H1 (cell line): ENCODE data around the gene FADS3. TPM values are rescaled to one million over a fixed set of nuclear protein-coding genes. Genes with fewer than 3 reads are reported as not detected.
A peak's percentile ranks its signal among the peaks of the same experiment; 100 is the strongest.

Experiments
- CTCF ChIA-PET: fragments of 300-600 bp; sonication (Branson Sonifier 250); formaldehyde crosslinking; loops from one replicate; lab custom pipeline; 2021; ENCODE audit not compliant: partially characterized antibody; lab: Charles Lee
- POLR2A ChIA-PET: fragments of 300-600 bp; sonication (Branson Sonifier 250); formaldehyde crosslinking; loops from one replicate; lab custom pipeline; 2021; ENCODE audit warnings: inconsistent platforms; ENCODE audit not compliant: partially characterized antibody; lab: Charles Lee
- DNase-seq, 2 experiments: peaks; one replicate each; pipeline versions ENCODE4 v3.0.0 to v3.0.0-alpha.2; 2010 to 2022; ENCODE audit warnings: low spot score in 2 of 2, low read depth in 1 of 2, mixed read lengths in 1 of 2
- FAIRE-seq: peaks from 2 replicates; lab custom pipeline; 2011; peaks lifted over from hg19 to GRCh38; lab: Jason Lieb, UNC
- H2AFZ ChIP-seq: 2 replicates; pipeline ENCODE4 v1.8.1; 2012; ENCODE audit warnings: low read length, inconsistent platforms
- H2AK5ac ChIP-seq: 2 replicates; pipeline ENCODE4 v1.6.1; 2013; ENCODE audit warnings: low read depth, low read length
- H2BK120ac ChIP-seq: replicated peaks from 2 replicates; pipeline ENCODE3; 2013; ENCODE audit warnings: low read depth, low read length, inconsistent platforms
- H2BK12ac ChIP-seq: 2 replicates; pipeline ENCODE4 v1.6.1; 2013; ENCODE audit warnings: low read depth, low read length
- H2BK15ac ChIP-seq: 2 replicates; pipeline ENCODE4 v1.6.1; 2013; ENCODE audit warnings: low read length
- H2BK20ac ChIP-seq: 2 replicates; pipeline ENCODE4 v1.6.1; 2013; ENCODE audit warnings: low read length
- H2BK5ac ChIP-seq: 2 replicates; pipeline ENCODE4 v1.6.1; 2013; ENCODE audit warnings: low read depth, low read length
- H3K14ac ChIP-seq: 2 replicates; pipeline ENCODE4 v1.6.1; 2013; ENCODE audit warnings: inconsistent platforms; ENCODE audit not compliant: insufficient read length
- H3K18ac ChIP-seq: 2 replicates; pipeline ENCODE4 v1.6.1; 2013; ENCODE audit warnings: low read length; ENCODE audit errors: extremely low read depth
- H3K23ac ChIP-seq: 2 replicates; pipeline ENCODE4 v1.6.1; 2013; ENCODE audit warnings: inconsistent platforms; ENCODE audit not compliant: insufficient read length
- H3K23me2 ChIP-seq: 2 replicates; pipeline ENCODE4 v1.6.1; 2013; ENCODE audit warnings: low read depth, low read length
- H3K27ac ChIP-seq: 2 replicates; pipeline ENCODE4 v1.6.1; 2011; ENCODE audit warnings: low read depth, low read length, inconsistent platforms
- H3K27me3 ChIP-seq, 4 experiments: replicated peaks in 1 of 4; 1 replicate in 1 of 4; 2 replicates in 3 of 4; pipeline versions ENCODE4 v1.6.1 to v1.8.1; 2011 to 2013; ENCODE audit warnings: low read length in 3 of 4, mild to moderate bottlenecking in 3 of 4, inconsistent platforms in 2 of 4, mixed read lengths in 2 of 4, moderate library complexity in 1 of 4; ENCODE audit not compliant: control insufficient read depth in 3 of 4, insufficient read depth in 3 of 4; ENCODE audit errors: extremely low read depth in 1 of 4
- H3K36me3 ChIP-seq, 4 experiments: 2 replicates each; pipeline versions ENCODE4 v1.6.1 to v1.8.1; 2011 to 2013; ENCODE audit warnings: mild to moderate bottlenecking in 4 of 4, low read length in 3 of 4, moderate library complexity in 2 of 4, control low read depth in 1 of 4, inconsistent platforms in 1 of 4; ENCODE audit not compliant: insufficient read depth in 4 of 4, control insufficient read depth in 2 of 4
- H3K4ac ChIP-seq: replicated peaks from 2 replicates; pipeline ENCODE3; 2013; ENCODE audit warnings: low read length, low read depth, mixed read lengths, inconsistent platforms; ENCODE audit not compliant: insufficient read length
- H3K4me1 ChIP-seq, 4 experiments: replicated peaks in 1 of 4; 1 replicate in 1 of 4; 2 replicates in 3 of 4; pipeline versions ENCODE4 v1.6.1 to v1.8.1; 2011 to 2013; ENCODE audit warnings: low read length in 3 of 4, inconsistent platforms in 2 of 4, mixed read lengths in 1 of 4; ENCODE audit not compliant: insufficient read depth in 4 of 4, control insufficient read depth in 3 of 4
- H3K4me2 ChIP-seq, 2 experiments: 2 replicates each; pipeline versions ENCODE4 v1.6.1 to v1.8.1; 2011 to 2013; ENCODE audit warnings: low read depth in 2 of 2, low read length in 2 of 2, control low read depth in 1 of 2, inconsistent platforms in 1 of 2, mild to moderate bottlenecking in 1 of 2; ENCODE audit not compliant: insufficient read depth in 1 of 2
- H3K4me3 ChIP-seq, 4 experiments: fragments of 200-600, 300-600 bp in 1 of 4; sonication (generic), shearing (Covaris generic), sonication (Bioruptor Twin) in 1 of 4; 2 replicates each; pipeline versions ENCODE4 v1.5.1 to v1.8.1; 2011 to 2016; ENCODE audit warnings: low read length in 4 of 4, low read depth in 3 of 4, control low read depth in 2 of 4, inconsistent platforms in 2 of 4, mild to moderate bottlenecking in 2 of 4, mixed read lengths in 1 of 4, moderate library complexity in 1 of 4; ENCODE audit not compliant: insufficient read depth in 2 of 4; ENCODE audit errors: extremely low read depth in 1 of 4
- H3K56ac ChIP-seq: replicated peaks from 2 replicates; pipeline ENCODE3; 2013; ENCODE audit warnings: low read depth, mild to moderate bottlenecking, mixed read lengths, low read length, inconsistent platforms; ENCODE audit not compliant: insufficient read length
- H3K79me1 ChIP-seq: 2 replicates; pipeline ENCODE4 v1.6.1; 2013; ENCODE audit warnings: low read depth, low read length, control low read depth
- H3K79me2 ChIP-seq, 2 experiments: 2 replicates each; pipeline versions ENCODE4 v1.6.1 to v1.8.1; 2012 to 2013; ENCODE audit warnings: low read length in 2 of 2, mild to moderate bottlenecking in 2 of 2, inconsistent platforms in 1 of 2; ENCODE audit not compliant: insufficient read depth in 2 of 2, control insufficient read depth in 1 of 2
- H3K9ac ChIP-seq, 4 experiments: replicated peaks in 1 of 4; 1 replicate in 1 of 4; 2 replicates in 3 of 4; pipeline versions ENCODE4 v1.6.1 to v1.8.1; 2011 to 2013; ENCODE audit warnings: low read depth in 3 of 4, low read length in 3 of 4, control low read depth in 2 of 4, mild to moderate bottlenecking in 2 of 4, moderate library complexity in 2 of 4, inconsistent platforms in 1 of 4; ENCODE audit errors: extremely low read depth in 1 of 4
- H3K9me3 ChIP-seq, 2 experiments: 2 replicates each; pipeline versions ENCODE4 v1.6.1 to v1.8.1; 2012 to 2013; ENCODE audit warnings: mild to moderate bottlenecking in 2 of 2, moderate library complexity in 2 of 2, control low read depth in 1 of 2, inconsistent platforms in 1 of 2, low read depth in 1 of 2, low read length in 1 of 2, mixed read lengths in 1 of 2; ENCODE audit not compliant: insufficient read depth in 2 of 2
- H4K20me1 ChIP-seq, 2 experiments: replicated peaks in 1 of 2; 2 replicates each; pipeline versions ENCODE3 to v1.8.1; 2011 to 2013; ENCODE audit warnings: inconsistent platforms in 2 of 2, low read length in 2 of 2, mild to moderate bottlenecking in 1 of 2; ENCODE audit not compliant: insufficient read depth in 2 of 2, control insufficient read depth in 1 of 2
- H4K5ac ChIP-seq: 2 replicates; pipeline ENCODE4 v1.6.1; 2013; ENCODE audit warnings: low read length, low read depth, mixed read lengths, inconsistent platforms; ENCODE audit not compliant: insufficient read length
- H4K8ac ChIP-seq: 2 replicates; pipeline ENCODE4 v1.8.0; 2013; ENCODE audit warnings: mild to moderate bottlenecking, moderate library complexity, low read length, inconsistent platforms; ENCODE audit not compliant: insufficient read depth; ENCODE audit errors: extremely low read depth
- H4K91ac ChIP-seq: replicated peaks from 2 replicates; pipeline ENCODE3; 2013; ENCODE audit warnings: low read length, mixed read lengths, inconsistent platforms; ENCODE audit not compliant: insufficient read length
- CHD1 ChIP-seq: IDR thresholded peaks from 2 replicates; pipeline ENCODE4 v1.6.1; 2012; ENCODE audit warnings: low read depth, low read length, improper control_type of control experiment
- GABPA ChIP-seq: IDR thresholded peaks from 2 replicates; pipeline ENCODE4 v1.6.1; 2011; ENCODE audit warnings: mild to moderate bottlenecking, low read length, moderate library complexity, borderline replicate concordance; ENCODE audit not compliant: insufficient read depth
- JUN ChIP-seq: IDR thresholded peaks from 2 replicates; pipeline ENCODE4 v1.6.1; 2011; ENCODE audit warnings: low read depth, mild to moderate bottlenecking, improper control_type of control experiment, low read length
- KDM1A ChIP-seq: fragments of 200-600, 300-600 bp; sonication (generic); IDR thresholded peaks from 2 replicates; pipeline ENCODE4 v1.7.1; 2016; ENCODE audit warnings: mild to moderate bottlenecking, low read length, borderline replicate concordance
- KDM4A ChIP-seq: IDR thresholded peaks from one replicate; pipeline ENCODE4 v1.7.1; 2012; ENCODE audit warnings: low read depth, mild to moderate bottlenecking, moderate library complexity, low read length, inconsistent platforms; ENCODE audit not compliant: severe bottlenecking
- SAP30 ChIP-seq: fragments of 300-600 bp; sonication (generic); IDR thresholded peaks from 2 replicates; pipeline ENCODE4 v1.7.1; 2012; ENCODE audit warnings: low read length, moderate library complexity, mild to moderate bottlenecking, inconsistent platforms; ENCODE audit not compliant: insufficient read depth, insufficient replicate concordance
- SP1 ChIP-seq: IDR thresholded peaks from 2 replicates; pipeline ENCODE4 v1.6.1; 2011; ENCODE audit warnings: low read depth, low read length
- TCF12 ChIP-seq: IDR thresholded peaks from 2 replicates; pipeline ENCODE4 v1.6.1; 2011; ENCODE audit warnings: low read depth, mild to moderate bottlenecking, low read length
- WGBS, 2 experiments: shearing (Covaris generic) in 1 of 2; methylation state at CpG; one replicate each; pipeline versions ENCODE4 v1.1.6 to v1.1.7; 2013 to 2015; ENCODE audit warnings: low lambda C conversion rate in 2 of 2, mixed read lengths in 2 of 2, inconsistent platforms in 1 of 2, low coverage in 1 of 2, missing lambda C conversion rate in 1 of 2; ENCODE audit not compliant: insufficient replicate concordance in 2 of 2, insufficient coverage in 1 of 2, insufficient read length in 1 of 2; ENCODE audit errors: extremely low coverage in 1 of 2, missing lambda C conversion rate in 1 of 2; 5-methylcytosine and 5-hydroxymethylcytosine counted together
- polyA plus RNA-seq, 7 experiments: library from polyadenylated mRNA; depleted of rRNA in 3 of 7; stranded (reverse) in 5 of 7; unstranded in 2 of 7; fragments of >200 nt in 5 of 7; fragments of 200-250 nt in 2 of 7; gene quantifications; 1 replicate in 5 of 7; 2 replicates in 1 of 7; 4 replicates in 1 of 7; pipeline versions ENCODE4 v1.2.1 to v1.2.3, GENCODE V29; 2011 to 2013; ENCODE audit warnings: missing spikeins in 2 of 7, mixed read lengths in 2 of 7
- total RNA-seq: library from RNA; stranded (reverse); fragmentation: NEBNext Ultra II Directional; extraction: Animal tissue kit (Norgen Biotek cat#: 25700); gene quantifications from 2 replicates; pipeline ENCODE4 v1.2.1, GENCODE V29; 2021
- TF ChIP-seq, protein P1 (sequence below), 3 experiments: IDR thresholded peaks; 1 replicate in 2 of 3; 2 replicates in 1 of 3; pipeline versions ENCODE4 v1.5.1 to v1.6.1; 2011; ENCODE audit warnings: low read length in 3 of 3, mild to moderate bottlenecking in 3 of 3, inconsistent platforms in 2 of 3, low read depth in 1 of 3, moderate library complexity in 1 of 3; ENCODE audit not compliant: insufficient read depth in 1 of 3; ENCODE audit errors: control extremely low read depth in 1 of 3
- TF ChIP-seq, protein P2 (sequence below): IDR thresholded peaks from 2 replicates; pipeline ENCODE4 v1.6.1; 2011; ENCODE audit warnings: low read length, improper control_type of control experiment

FADS3 gene
- total and polyA plus RNA-seq, 2 of the 8 experiments (the other 6 are each of a cell fraction or from before 2014, with no cell fraction given) = 43.8 to 76.3 TPM

DNA sequence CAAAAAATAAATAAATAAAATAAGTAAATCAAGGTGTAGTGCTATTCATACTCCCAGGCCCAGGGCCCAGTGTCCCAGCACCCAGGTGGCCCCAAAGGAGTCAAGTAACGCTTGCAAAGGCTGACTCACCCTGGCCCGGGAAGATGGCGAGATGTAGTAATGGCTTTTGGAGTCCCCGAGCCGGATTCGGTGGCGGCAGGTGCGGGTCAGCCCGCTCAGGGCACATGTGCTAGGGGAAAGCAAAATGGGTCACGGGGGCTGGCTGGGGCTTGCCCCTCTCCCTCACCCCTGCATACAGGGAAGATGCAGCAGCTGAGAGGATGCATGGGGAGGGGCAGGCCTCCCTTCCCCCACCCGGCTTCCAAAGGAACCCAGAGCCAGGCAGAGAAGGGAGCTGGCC is 11.0 kb upstream of the FADS3 start:
- H3K36me3 ChIP-seq = no peaks in the 10 kb centered on the region
- no peak overlapping the region for H3K4ac ChIP-seq
- H3K23ac ChIP-seq = no peak overlapping the region
- POLR2A ChIA-PET = interaction anchor here (0.9 to 15.5 kb wide), 8 partner anchors 15 to 180 kb away, joined by 3 to 137 read pairs (median 3); partner anchors contain the start of genes BEST1, FTH1 and RAB3IL1
- no peak overlapping the region for H4K5ac ChIP-seq
- no peak overlapping the region for H3K4me3 ChIP-seq
- no peaks in the 10 kb centered on the region for H3K23me2 ChIP-seq
- H2BK12ac ChIP-seq = no peak overlapping the region
- H3K27ac ChIP-seq = no peak overlapping the region
- no peak for DNase-seq
- 89% methylated on average over 10 of the region's 11 CpGs; no CpG with 5 or more reads in 1 of the 2 experiments for WGBS, 2 experiments
- H2BK120ac ChIP-seq = no peak overlapping the region
- no peak overlapping the region for H2BK5ac ChIP-seq
- H3K9me3 ChIP-seq = no peaks in the 10 kb centered on the region
- no peak overlapping the region for H2BK15ac ChIP-seq
- H4K91ac ChIP-seq = no peak overlapping the region
- H3K4me2 ChIP-seq = no peak overlapping the region
- H3K27me3 ChIP-seq = no peaks in the 10 kb centered on the region
- H2AFZ ChIP-seq = no peak overlapping the region
- no peaks in the 10 kb centered on the region for H3K79me2 ChIP-seq
- no peaks in the 10 kb centered on the region for H4K20me1 ChIP-seq
- H2AK5ac ChIP-seq = no peak overlapping the region
- no peak overlapping the region for H2BK20ac ChIP-seq
- H3K14ac ChIP-seq = no peak overlapping the region
- no peaks in the 10 kb centered on the region for H3K79me1 ChIP-seq
- CTCF ChIA-PET = interaction anchor here (0.8 to 23.2 kb wide), 15 partner anchors 10 to 206 kb away, joined by 3 to 658 read pairs (median 29); partner anchors contain the start of genes BEST1 and RAB3IL1
- H3K18ac ChIP-seq = no peak overlapping the region
- peak overlapping the region; percentile 71; the same call in 1 of the 2 replicates for H4K8ac ChIP-seq
- H3K4me1 ChIP-seq = peaks cover 0 to 24% (median 9%) of the 10 kb centered on the region in 4 experiments; a peak in 6 of 7 replicates
- FAIRE-seq = no peak
- no peak overlapping the region for H3K56ac ChIP-seq
- no peak overlapping the region for H3K9ac ChIP-seq
- TF ChIP-seq CHD1 (no peak), SAP30 (no peak), GABPA (no peak), SP1 (no peak), KDM1A (no peak), JUN (no peak), KDM4A (no peak), TCF12 (no peak)
- TF ChIP-seq, protein P1, sequence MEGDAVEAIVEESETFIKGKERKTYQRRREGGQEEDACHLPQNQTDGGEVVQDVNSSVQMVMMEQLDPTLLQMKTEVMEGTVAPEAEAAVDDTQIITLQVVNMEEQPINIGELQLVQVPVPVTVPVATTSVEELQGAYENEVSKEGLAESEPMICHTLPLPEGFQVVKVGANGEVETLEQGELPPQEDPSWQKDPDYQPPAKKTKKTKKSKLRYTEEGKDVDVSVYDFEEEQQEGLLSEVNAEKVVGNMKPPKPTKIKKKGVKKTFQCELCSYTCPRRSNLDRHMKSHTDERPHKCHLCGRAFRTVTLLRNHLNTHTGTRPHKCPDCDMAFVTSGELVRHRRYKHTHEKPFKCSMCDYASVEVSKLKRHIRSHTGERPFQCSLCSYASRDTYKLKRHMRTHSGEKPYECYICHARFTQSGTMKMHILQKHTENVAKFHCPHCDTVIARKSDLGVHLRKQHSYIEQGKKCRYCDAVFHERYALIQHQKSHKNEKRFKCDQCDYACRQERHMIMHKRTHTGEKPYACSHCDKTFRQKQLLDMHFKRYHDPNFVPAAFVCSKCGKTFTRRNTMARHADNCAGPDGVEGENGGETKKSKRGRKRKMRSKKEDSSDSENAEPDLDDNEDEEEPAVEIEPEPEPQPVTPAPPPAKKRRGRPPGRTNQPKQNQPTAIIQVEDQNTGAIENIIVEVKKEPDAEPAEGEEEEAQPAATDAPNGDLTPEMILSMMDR (IDR thresholded peaks at IDR 0.05; ENCODE audit: control extremely low read depth in 1 of 3, insufficient read depth in 1 of 3, low read depth in 1 of 3, low read length in 3 of 3) = no peak
- TF ChIP-seq, protein P2, sequence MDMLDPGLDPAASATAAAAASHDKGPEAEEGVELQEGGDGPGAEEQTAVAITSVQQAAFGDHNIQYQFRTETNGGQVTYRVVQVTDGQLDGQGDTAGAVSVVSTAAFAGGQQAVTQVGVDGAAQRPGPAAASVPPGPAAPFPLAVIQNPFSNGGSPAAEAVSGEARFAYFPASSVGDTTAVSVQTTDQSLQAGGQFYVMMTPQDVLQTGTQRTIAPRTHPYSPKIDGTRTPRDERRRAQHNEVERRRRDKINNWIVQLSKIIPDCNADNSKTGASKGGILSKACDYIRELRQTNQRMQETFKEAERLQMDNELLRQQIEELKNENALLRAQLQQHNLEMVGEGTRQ = no peak
